Astrocyte (in vitro differentiated cells and primary cell): ENCODE data around the gene FSTL4. TPM values are rescaled to one million over a fixed set of nuclear protein-coding genes. Genes with fewer than 3 reads are reported as not detected.

Source experiments
- DNase-seq: peaks from one replicate; pipeline ENCODE4 v3.0.0-alpha.2; 2010; ENCODE audit warnings: low read depth
- FAIRE-seq: peaks from 2 replicates; lab custom pipeline; 2011; peaks lifted over from hg19 to GRCh38; lab: Jason Lieb, UNC
- H2AFZ ChIP-seq: 2 replicates; pipeline ENCODE4 v1.6.0; 2012; ENCODE audit warnings: low read depth, low read length, inconsistent platforms
- H3K27ac ChIP-seq: 2 replicates; pipeline ENCODE4 v1.5.1; 2011; ENCODE audit warnings: low read depth, low read length, inconsistent platforms
- H3K27me3 ChIP-seq: 2 replicates; pipeline ENCODE4 v1.6.0; 2011; ENCODE audit warnings: low read length, inconsistent platforms; ENCODE audit not compliant: insufficient read depth
- H3K36me3 ChIP-seq: 2 replicates; pipeline ENCODE4 v1.5.1; 2011; ENCODE audit warnings: low read length, inconsistent platforms; ENCODE audit not compliant: insufficient read depth
- H3K4me1 ChIP-seq: 2 replicates; pipeline ENCODE4 v1.5.1; 2011; ENCODE audit warnings: low read length, inconsistent platforms; ENCODE audit not compliant: insufficient read depth
- H3K4me2 ChIP-seq: 2 replicates; pipeline ENCODE4 v1.6.0; 2012; ENCODE audit warnings: low read length, inconsistent platforms
- H3K4me3 ChIP-seq: 2 replicates; pipeline ENCODE4 v1.5.1; 2011; ENCODE audit warnings: low read depth, mild to moderate bottlenecking, low read length, inconsistent platforms; ENCODE audit not compliant: insufficient read depth
- H3K79me2 ChIP-seq: 2 replicates; pipeline ENCODE4 v1.6.0; 2012; ENCODE audit warnings: mild to moderate bottlenecking, low read length, inconsistent platforms; ENCODE audit not compliant: insufficient read depth
- H3K9ac ChIP-seq: 2 replicates; pipeline ENCODE4 v1.6.0; 2012; ENCODE audit warnings: mild to moderate bottlenecking, low read length, inconsistent platforms
- H3K9me3 ChIP-seq: 2 replicates; pipeline ENCODE4 v1.5.1; 2012; ENCODE audit warnings: low read depth, mild to moderate bottlenecking, low read length, inconsistent platforms; ENCODE audit not compliant: insufficient read depth
- H4K20me1 ChIP-seq: 2 replicates; pipeline ENCODE4 v1.6.0; 2012; ENCODE audit warnings: low read length, inconsistent platforms; ENCODE audit not compliant: insufficient read depth
- H3K27ac Mint-ChIP-seq: one replicate; pipeline ENCODE4 v1.8.0; 2021; ENCODE audit warnings: mild to moderate bottlenecking, mixed read lengths; ENCODE audit not compliant: unreplicated experiment
- H3K27me3 Mint-ChIP-seq: one replicate; pipeline ENCODE4 v1.8.0; 2021; ENCODE audit warnings: low read depth, mixed read lengths; ENCODE audit not compliant: unreplicated experiment
- H3K36me3 Mint-ChIP-seq: one replicate; pipeline ENCODE4 v1.8.0; 2021; ENCODE audit warnings: low read depth, mixed read lengths; ENCODE audit not compliant: unreplicated experiment
- H3K4me1 Mint-ChIP-seq: one replicate; pipeline ENCODE4 v1.8.0; 2021; ENCODE audit warnings: low read depth, mixed read lengths; ENCODE audit not compliant: unreplicated experiment
- H3K4me3 Mint-ChIP-seq: one replicate; pipeline ENCODE4 v1.8.0; 2021; ENCODE audit warnings: mild to moderate bottlenecking, moderate library complexity, mixed read lengths; ENCODE audit not compliant: unreplicated experiment
- H3K9me3 Mint-ChIP-seq: one replicate; pipeline ENCODE4 v1.8.0; 2021; ENCODE audit warnings: mild to moderate bottlenecking, mixed read lengths; ENCODE audit not compliant: unreplicated experiment
- EZH2 ChIP-seq: IDR thresholded peaks from 2 replicates; pipeline ENCODE4 v1.6.1; 2012; ENCODE audit warnings: mild to moderate bottlenecking, low read length, inconsistent platforms; ENCODE audit not compliant: insufficient read depth
- total RNA-seq: library from RNA; stranded (reverse); gene quantifications from 2 replicates; pipeline ENCODE4 v1.2.1, GENCODE V29; 2021
- TF ChIP-seq, protein P1 (sequence below): IDR thresholded peaks from 2 replicates; pipeline ENCODE4 v1.5.1; 2011; ENCODE audit warnings: low read depth, mild to moderate bottlenecking, inconsistent platforms, low read length, moderate library complexity; ENCODE audit not compliant: insufficient read depth

FSTL4 gene
- total RNA-seq, 1 donor from 2014 or later: not detected

GRCh38 chr5:133200256-133200655, 412.1 kb downstream of the FSTL4 start:
- Mint-ChIP-seq H3K9me3 (peaks cover 2% of the 10 kb centered on the region), H3K4me1 (peaks cover 6% of the 10 kb centered on the region)
- TF ChIP-seq EZH2: no peak
- TF ChIP-seq, protein P1, sequence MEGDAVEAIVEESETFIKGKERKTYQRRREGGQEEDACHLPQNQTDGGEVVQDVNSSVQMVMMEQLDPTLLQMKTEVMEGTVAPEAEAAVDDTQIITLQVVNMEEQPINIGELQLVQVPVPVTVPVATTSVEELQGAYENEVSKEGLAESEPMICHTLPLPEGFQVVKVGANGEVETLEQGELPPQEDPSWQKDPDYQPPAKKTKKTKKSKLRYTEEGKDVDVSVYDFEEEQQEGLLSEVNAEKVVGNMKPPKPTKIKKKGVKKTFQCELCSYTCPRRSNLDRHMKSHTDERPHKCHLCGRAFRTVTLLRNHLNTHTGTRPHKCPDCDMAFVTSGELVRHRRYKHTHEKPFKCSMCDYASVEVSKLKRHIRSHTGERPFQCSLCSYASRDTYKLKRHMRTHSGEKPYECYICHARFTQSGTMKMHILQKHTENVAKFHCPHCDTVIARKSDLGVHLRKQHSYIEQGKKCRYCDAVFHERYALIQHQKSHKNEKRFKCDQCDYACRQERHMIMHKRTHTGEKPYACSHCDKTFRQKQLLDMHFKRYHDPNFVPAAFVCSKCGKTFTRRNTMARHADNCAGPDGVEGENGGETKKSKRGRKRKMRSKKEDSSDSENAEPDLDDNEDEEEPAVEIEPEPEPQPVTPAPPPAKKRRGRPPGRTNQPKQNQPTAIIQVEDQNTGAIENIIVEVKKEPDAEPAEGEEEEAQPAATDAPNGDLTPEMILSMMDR: no peak

GRCh38 chr5:133199417-133200178, 412.7 kb downstream of the FSTL4 start:
- DNase-seq (no peak), FAIRE-seq (no peak)
- Histone ChIP-seq H3K4me2 (no peak overlapping the region), H3K9ac (no peak overlapping the region), H3K79me2 (no peaks in the 10 kb centered on the region), H2AFZ (no peak overlapping the region), H3K4me1 (no peaks in the 10 kb centered on the region), H3K9me3 (no peaks in the 10 kb centered on the region), H3K27ac (no peak overlapping the region), H3K27me3 (peaks cover 2% of the 10 kb centered on the region), H3K4me3 (no peak overlapping the region), H3K36me3 (no peaks in the 10 kb centered on the region), H4K20me1 (no peaks in the 10 kb centered on the region)
- peaks cover 2% of the 10 kb centered on the region for H3K9me3 Mint-ChIP-seq
- TF ChIP-seq, protein P1: no peak
- TF ChIP-seq EZH2: no peak
- no peak overlapping the region for H3K4me3 Mint-ChIP-seq
- no peaks in the 10 kb centered on the region for H3K4me1 Mint-ChIP-seq
- peaks cover 49% of the 10 kb centered on the region for H3K27me3 Mint-ChIP-seq
- H3K27ac Mint-ChIP-seq: no peak overlapping the region
- H3K36me3 Mint-ChIP-seq: peaks cover 4% of the 10 kb centered on the region

More at GRCh38 chr5:133200256-133200655, 412.1 kb downstream of the FSTL4 start:
- H3K4me2 ChIP-seq: no peak overlapping the region
- Mint-ChIP-seq H3K4me3 (no peak overlapping the region), H3K27ac (no peak overlapping the region), H3K27me3 (peaks cover 43% of the 10 kb centered on the region), H3K36me3 (peaks cover 4% of the 10 kb centered on the region)
- H3K36me3 ChIP-seq: no peaks in the 10 kb centered on the region
- no peak for DNase-seq
- no peaks in the 10 kb centered on the region for H3K79me2 ChIP-seq
- H3K9ac ChIP-seq: no peak overlapping the region
- no peak overlapping the region for H3K4me3 ChIP-seq
- no peak overlapping the region for H3K27ac ChIP-seq
- no peaks in the 10 kb centered on the region for H4K20me1 ChIP-seq
- no peaks in the 10 kb centered on the region for H3K9me3 ChIP-seq
- peaks cover 2% of the 10 kb centered on the region for H3K27me3 ChIP-seq
- no peak for FAIRE-seq
- H3K4me1 ChIP-seq: no peaks in the 10 kb centered on the region
- H2AFZ ChIP-seq: no peak overlapping the region

DNA sequence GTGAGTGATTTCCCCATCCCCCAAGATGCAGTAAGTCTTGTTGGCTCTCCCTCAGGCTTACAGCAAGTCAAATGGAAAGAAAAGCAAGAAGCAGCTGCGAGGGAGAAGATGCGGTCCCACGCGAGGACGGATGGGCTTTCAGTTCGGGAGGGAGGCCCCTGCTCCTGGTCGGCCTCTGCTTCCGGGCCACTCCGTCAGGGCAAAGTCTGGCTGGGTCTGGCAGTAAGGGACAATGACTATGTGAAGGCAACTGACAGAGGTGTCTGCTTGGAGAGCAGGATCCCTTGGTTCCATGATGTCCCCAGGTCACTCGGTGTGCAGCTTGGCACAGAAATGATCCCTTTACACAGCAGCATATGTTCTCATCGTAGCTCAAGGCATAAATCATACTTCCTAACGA, 413.8 kb downstream of the FSTL4 start:
- H3K4me1 Mint-ChIP-seq: no peaks in the 10 kb centered on the region
- DNase-seq (no peak), FAIRE-seq (no peak)
- Histone ChIP-seq H2AFZ (no peak overlapping the region), H3K4me3 (no peak overlapping the region), H3K4me2 (no peak overlapping the region), H3K9me3 (no peaks in the 10 kb centered on the region), H3K79me2 (no peaks in the 10 kb centered on the region), H4K20me1 (no peaks in the 10 kb centered on the region), H3K27me3 (peaks cover 2% of the 10 kb centered on the region), H3K9ac (no peak overlapping the region), H3K27ac (no peak overlapping the region), H3K4me1 (no peaks in the 10 kb centered on the region), H3K36me3 (no peaks in the 10 kb centered on the region)
- peaks cover 2% of the 10 kb centered on the region for H3K36me3 Mint-ChIP-seq
- H3K27me3 Mint-ChIP-seq: peaks cover 54% of the 10 kb centered on the region
- peaks cover 2% of the 10 kb centered on the region for H3K9me3 Mint-ChIP-seq
- H3K27ac Mint-ChIP-seq: no peak overlapping the region
- H3K4me3 Mint-ChIP-seq: no peak overlapping the region
- TF ChIP-seq, protein P1: no peak
- no peak for TF ChIP-seq EZH2
